AG04450 (cell line): Measurements from ENCODE around the gene TMEM54. TPM values are rescaled to one million over a fixed set of nuclear protein-coding genes. Genes with fewer than 3 reads are reported as not detected.

Experiments used
- CTCF ChIA-PET: fragments of 300-600, 350-600 bp; formaldehyde crosslinking; extraction: SDS; loops from one replicate; lab custom pipeline; 2022; ENCODE audit warnings: antibody characterized with exemption, inconsistent platforms; lab: Charles Lee
- POLR2A ChIA-PET: fragments of 350-600 bp; formaldehyde crosslinking; extraction: SDS; loops from one replicate; lab custom pipeline; 2021; ENCODE audit warnings: antibody characterized with exemption, inconsistent platforms; lab: Yijun Ruan, JAX
- DNase-seq: peaks from one replicate; pipeline ENCODE4 v3.0.0-alpha.2; 2011; ENCODE audit warnings: low read depth, low spot score
- H3K27ac ChIP-seq: one replicate; pipeline ENCODE4 v1.5.1; 2012; ENCODE audit warnings: low read depth, low read length, control low read depth
- H3K27me3 ChIP-seq: one replicate; pipeline ENCODE4 v1.6.0; 2012; ENCODE audit warnings: low read length; ENCODE audit not compliant: control insufficient read depth, insufficient read depth
- H3K4me3 ChIP-seq: 2 replicates; pipeline ENCODE4 v1.5.1; 2011; ENCODE audit warnings: mild to moderate bottlenecking, low read depth, low read length, control low read depth
- H3K9me3 ChIP-seq: 2 replicates; pipeline ENCODE4 v1.5.1; 2012; ENCODE audit warnings: low read length; ENCODE audit not compliant: control insufficient read depth, insufficient read depth
- CTCF ChIP-seq: IDR thresholded peaks from 2 replicates; pipeline ENCODE4 v1.5.1; 2011; ENCODE audit warnings: low read depth, low read length, control low read depth, inconsistent platforms
- polyA plus RNA-seq: library from polyadenylated mRNA; depleted of rRNA; stranded (reverse); fragments of >200 nt; gene quantifications from 2 replicates; pipeline ENCODE4 v1.2.3, GENCODE V29; 2011; rRNA removed

The TMEM54 gene
- polyA plus RNA-seq, 1 experiment = 28.6 TPM

GRCh38 chr1:32858791-32859190, 42.4 kb downstream of the TMEM54 start:
- ChIA-PET CTCF (interaction anchor here (1.0 kb wide), 1 partner anchor 228 kb away, joined by 3 read pairs; no protein-coding TSS in a partner anchor), POLR2A (no interaction called here)
- no peak for DNase-seq
- TF ChIP-seq CTCF = no peak
- H3K4me3 ChIP-seq = no peak overlapping the region
- no peaks in the 10 kb centered on the region for H3K9me3 ChIP-seq
- no peaks in the 10 kb centered on the region for H3K27me3 ChIP-seq
- H3K27ac ChIP-seq = no peak overlapping the region

DNA sequence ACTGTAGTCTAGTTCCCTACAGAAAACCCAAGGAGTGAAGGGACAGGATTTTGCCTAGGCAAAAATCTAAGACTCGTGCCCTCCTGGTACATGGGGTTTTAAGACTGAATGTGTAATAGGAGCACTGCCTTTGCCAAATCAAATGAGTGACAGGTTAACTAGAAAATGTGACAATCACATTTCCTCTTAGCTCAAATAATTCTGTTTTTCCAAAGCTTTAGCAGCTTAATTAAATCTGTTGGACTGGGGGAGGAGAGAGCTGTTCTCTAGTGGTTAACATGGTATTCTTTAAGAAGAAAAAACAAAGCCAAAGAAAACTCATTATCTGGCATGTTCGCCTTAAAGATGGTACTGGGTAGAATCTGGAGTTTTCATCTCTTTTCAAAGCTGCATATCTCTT, 43.1 kb downstream of the TMEM54 start:
- no peak overlapping the region for H3K4me3 ChIP-seq
- DNase-seq = no peak
- TF ChIP-seq CTCF = no peak
- no peak overlapping the region for H3K27ac ChIP-seq
- POLR2A ChIA-PET = no interaction called here
- no peaks in the 10 kb centered on the region for H3K9me3 ChIP-seq
- no peaks in the 10 kb centered on the region for H3K27me3 ChIP-seq
- CTCF ChIA-PET = interaction anchor here (0.8 to 1.0 kb wide), 2 partner anchors 15 to 229 kb away, joined by 3 read pairs; no protein-coding TSS in a partner anchor

- Histone ChIP-seq H3K9me3 (no peaks in the 10 kb centered on the region), H3K27ac (no peak overlapping the region), H3K27me3 (no peaks in the 10 kb centered on the region), H3K4me3 (no peak overlapping the region)
- TF ChIP-seq CTCF = no peak
- DNase-seq = no peak
- ChIA-PET CTCF (interaction anchor here (0.6 kb wide), 1 partner anchor 143 kb away, joined by 3 read pairs; no protein-coding TSS in a partner anchor), POLR2A (no interaction called here)
Measured at GRCh38 chr1:32855861-32856617, 45.1 kb downstream of the TMEM54 start.

GRCh38 chr1:32848354-32849063, 52.7 kb downstream of the TMEM54 start:
- CTCF ChIA-PET = no interaction called here
- POLR2A ChIA-PET = no interaction called here
- peaks cover 6% of the 10 kb centered on the region for H3K9me3 ChIP-seq
- H3K4me3 ChIP-seq = no peak overlapping the region
- no peak overlapping the region for H3K27ac ChIP-seq
- H3K27me3 ChIP-seq = no peaks in the 10 kb centered on the region
- no peak for DNase-seq
- TF ChIP-seq CTCF = no peak

Other genes with a start within 250 kb of the TMEM54 start
- 50.4 and 65.1 TPM in 2 replicates for gene SYNC, start 198.6 kb downstream of the TMEM54 start, polyA plus RNA-seq
- gene YARS1, start 84.0 kb downstream of the TMEM54 start, polyA plus RNA-seq = 105 and 107 TPM in 2 replicates
- gene S100PBP, start 83.7 kb downstream of the TMEM54 start, polyA plus RNA-seq = 32.2 and 43.7 TPM in 2 replicates
- 1.5 and 1.9 TPM in 2 replicates for gene FNDC5, start 30.5 kb downstream of the TMEM54 start, polyA plus RNA-seq
- 0.06 and 0.29 TPM in 2 replicates for gene HPCA, start 14.9 kb downstream of the TMEM54 start, polyA plus RNA-seq
- 8.5 and 10.1 TPM in 2 replicates for gene RNF19B, start 63.4 kb upstream of the TMEM54 start, polyA plus RNA-seq
- gene AK2, start 135.5 kb upstream of the TMEM54 start, polyA plus RNA-seq = 129 TPM in 2 replicates
- gene AZIN2, start 179.8 kb upstream of the TMEM54 start, polyA plus RNA-seq = 7.0 and 7.8 TPM in 2 replicates